Ureter (tissue), 1 donor: Measurements from ENCODE around the gene PDS5B. TPM values are rescaled to one million over a fixed set of nuclear protein-coding genes. Genes with fewer than 3 reads are reported as not detected.
"Not testable (repeated sequence)": the region's sequence is repeated elsewhere in the genome, so short reads cannot be mapped to it uniquely, and the experiment has no call there.

Experiments
- DNase-seq: peaks from one replicate; pipeline ENCODE4 v3.0.0-alpha.2; 2020; ENCODE audit warnings: low spot score
- total RNA-seq: library from RNA; stranded (reverse); gene quantifications from one replicate; pipeline ENCODE4 v1.2.4, GENCODE V29; 2023
- donor health status: DM: yes; HTN: yes; CAD: no.

Gene PDS5B
- total RNA-seq, 1 donor from 2014 or later = 53.3 TPM

DNA sequence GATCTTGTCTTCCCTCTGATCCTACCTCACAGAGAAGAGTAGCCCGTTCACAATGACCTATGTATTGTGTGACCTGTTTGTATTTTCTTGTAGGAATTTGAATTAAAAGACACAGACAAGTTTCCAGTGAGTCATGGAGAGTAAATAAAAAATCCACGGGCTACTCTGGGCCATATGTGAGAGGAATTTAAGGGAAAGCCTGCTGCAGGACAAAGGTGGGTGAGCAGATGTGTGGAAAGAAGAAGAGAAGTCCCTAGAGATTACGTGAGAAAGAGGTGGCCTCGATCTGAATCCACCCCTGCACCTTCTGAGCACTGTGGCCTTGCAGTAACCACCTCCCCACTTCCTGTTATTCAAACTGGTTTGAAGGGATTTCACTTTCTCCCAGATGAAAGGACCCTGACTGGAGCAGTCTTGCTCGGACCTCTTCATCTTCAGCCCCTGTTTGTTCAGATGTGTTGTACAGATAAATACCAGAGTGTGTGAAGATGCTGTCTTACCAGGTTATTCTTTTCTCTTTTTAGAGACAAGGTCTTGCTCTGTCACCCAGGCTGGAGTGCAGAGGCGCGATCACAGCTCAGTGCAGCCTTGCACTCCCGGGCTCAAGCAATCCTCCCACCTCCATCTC is 205.4 kb downstream of the PDS5B start:
- DNase-seq = no peak

DNA sequence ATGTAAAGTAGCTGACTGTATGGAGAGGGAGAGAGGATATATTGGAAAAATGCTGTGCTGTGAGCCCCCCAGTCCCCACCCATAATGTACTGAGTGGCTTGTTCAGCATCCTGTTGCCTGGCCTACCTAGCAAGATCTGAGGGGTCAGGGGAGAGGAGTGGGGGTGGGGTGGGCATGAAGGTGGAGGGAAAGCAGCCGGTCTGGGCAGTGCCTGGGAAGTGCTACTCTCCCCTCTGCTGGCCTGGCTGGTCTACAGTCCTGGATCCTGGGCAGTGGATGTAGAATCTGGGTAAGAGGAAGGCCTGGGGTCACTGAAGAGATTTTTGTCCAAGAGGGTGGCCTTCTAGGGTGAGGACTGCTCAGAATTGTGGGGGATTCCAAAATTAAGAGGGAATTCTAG is 210.5 kb downstream of the PDS5B start:
- DNase-seq = no peak

DNA sequence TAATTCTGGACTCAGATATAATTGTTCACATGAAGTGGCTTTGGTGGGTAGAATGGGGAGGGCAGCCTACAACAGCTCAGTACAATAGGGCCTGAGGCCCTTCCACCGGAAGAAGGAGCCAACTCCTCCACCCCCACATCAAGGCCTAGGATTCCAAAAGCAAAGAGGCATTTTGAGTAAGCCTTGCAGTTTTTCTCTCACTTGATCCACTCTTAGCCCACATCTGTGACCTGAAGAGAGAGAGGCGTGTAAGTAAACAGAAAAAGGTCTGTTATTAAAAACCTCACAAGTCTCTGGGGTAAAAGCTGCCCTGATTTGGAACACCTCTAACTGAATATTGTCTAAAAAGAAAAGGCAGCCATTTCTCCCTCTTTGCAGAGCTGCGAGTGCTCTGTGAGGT is 215.9 kb downstream of the PDS5B start:
- DNase-seq = no peak

DNA sequence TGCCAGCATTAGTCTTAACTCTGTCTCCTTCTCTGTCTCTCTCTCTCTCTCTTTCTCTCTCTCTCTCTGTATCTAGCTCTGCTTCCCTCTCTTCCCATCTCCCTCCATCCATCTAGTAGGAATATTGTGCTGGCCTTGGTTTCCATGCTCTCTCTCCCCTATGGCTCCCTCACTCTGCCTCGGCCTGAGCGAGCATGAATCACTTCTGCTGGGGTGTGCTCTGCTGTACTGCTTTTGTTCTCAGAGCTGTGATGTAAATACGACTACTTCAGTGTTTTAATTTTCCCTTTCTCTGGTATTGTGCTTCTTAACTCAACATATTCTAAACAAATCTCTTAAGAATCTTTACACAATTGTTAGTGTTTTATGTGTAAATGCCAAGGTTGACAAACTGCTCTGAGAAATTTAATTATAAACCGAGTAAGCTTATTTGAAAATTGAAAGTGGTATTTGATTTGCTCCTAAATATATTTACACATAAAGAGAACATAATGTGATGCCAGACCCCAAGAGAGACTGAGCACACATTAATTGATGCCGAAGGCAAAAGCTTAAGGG is 218.5 kb downstream of the PDS5B start:
- no peak for DNase-seq

DNA sequence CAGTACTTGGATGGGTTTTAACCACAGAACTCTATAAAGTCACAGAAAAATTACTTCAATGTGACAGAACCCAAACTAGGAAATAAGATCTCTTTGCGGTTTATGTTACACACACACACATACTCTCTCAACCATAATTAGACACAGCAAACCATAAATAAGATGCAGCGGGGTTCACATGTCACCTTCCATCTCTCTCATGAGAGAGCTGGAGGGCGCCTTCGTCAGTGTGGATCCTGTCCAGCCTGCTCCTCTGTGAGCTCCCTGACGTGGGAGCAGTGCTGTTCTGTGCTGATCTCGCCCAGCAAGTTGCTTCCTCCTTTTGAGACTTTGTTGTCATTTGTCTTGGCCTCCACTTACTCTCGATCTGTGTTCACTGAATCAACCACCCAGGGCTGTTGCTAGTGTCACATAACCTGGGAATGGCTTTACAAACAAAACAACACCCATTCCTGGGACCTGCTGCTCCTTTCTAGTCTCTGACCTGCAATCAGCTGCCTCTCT is 225.1 kb downstream of the PDS5B start:
- DNase-seq = no peak

DNA sequence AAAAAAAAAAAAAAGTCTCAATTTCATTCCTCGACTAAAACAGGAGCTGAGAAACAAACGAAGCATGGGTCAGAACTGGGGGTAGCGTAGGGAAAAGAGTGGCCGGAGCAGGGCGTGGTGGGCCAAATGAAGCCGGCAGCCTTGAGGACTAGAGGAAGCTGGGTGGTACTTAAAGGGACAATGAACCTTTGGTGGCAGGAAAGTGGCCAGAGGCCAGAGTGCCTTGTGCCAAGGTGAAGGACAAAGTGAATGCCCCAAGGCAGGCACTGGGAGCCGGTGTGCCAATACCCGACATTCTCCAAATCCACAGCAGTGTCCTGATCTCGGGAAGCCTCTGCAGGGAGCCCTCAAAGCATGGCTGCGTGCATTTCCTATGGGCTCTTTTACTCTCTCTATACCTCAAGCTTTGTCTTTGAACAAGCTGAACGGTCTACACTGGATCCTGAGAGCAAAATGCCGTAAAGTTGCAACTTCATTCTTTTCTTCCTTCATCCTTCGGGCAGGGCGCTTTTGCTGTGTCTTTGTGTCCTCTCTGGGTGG is 235.0 kb downstream of the PDS5B start:
- DNase-seq = no peak

DNA sequence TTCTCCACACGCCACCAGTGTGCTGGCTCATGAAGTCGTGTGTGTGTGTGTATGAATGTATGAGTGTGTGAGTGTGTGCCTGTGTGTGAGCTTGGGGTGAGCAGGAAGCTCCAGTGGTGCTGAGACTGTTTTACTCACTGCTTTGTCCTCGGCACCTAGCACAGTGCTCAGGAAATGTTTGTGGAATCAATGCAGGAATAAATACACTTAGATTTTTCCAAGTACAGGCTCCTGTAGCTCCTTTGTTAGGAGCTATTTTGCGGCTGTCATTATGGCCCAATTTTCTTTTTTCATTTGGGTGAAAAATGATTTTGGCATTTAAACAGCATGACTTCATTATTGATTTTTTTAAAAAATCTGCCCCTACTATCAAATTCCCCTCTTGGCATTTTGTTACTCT is 236.5 kb downstream of the PDS5B start:
- DNase-seq = no peak

DNA sequence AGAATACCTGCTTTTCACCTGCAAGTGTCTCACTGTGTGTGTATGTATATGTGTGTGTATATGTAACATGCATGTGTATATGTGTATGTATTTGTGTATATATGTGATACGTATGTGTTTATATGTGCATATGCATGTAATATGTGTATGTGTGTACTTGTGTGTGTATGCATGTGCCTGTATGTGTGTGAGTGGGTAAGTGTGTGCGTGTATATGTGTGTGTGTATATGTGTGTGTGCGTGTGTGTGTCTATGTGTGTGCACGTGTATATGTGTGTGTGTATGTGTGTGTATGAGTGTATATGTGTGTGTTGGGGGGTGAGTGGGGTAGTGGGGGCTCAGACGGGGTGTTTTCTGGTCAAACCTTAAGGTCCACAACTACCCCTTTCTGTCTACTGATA is 237.3 kb downstream of the PDS5B start:
- no peak for DNase-seq

GRCh38 chr13:32824061-32824460 is 237.8 kb downstream of the PDS5B start:
- DNase-seq = no peak

GRCh38 chr13:32824675-32825074 is 238.4 kb downstream of the PDS5B start:
- no peak for DNase-seq

GRCh38 chr13:32825481-32825880 is 239.2 kb downstream of the PDS5B start:
- DNase-seq = no peak

DNA sequence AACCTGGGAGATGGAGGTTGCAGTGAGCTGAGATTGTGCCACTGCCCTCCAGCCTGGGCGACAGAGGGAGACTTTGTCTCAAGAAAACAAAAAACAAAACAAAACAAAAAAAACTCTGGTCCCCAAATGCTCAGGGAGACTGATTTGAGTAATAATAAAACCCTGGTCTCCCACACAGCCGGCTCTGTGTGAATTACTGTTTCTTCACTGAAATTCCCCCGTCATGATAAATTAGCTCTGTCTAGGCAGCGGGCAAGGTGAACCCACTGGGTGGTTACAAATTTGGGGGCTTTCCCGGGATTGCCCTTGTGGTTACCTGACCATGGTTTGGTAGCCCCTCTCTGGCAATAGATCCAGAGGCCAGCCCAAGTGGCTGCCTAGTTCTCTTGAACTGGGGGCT is 240.1 kb downstream of the PDS5B start:
- DNase-seq = not testable (repeated sequence)

Other genes starting within 250 kb of the PDS5B start
- 15.0 TPM for gene N4BP2L1, start 158.3 kb upstream of the PDS5B start, total RNA-seq
- 245 TPM for gene N4BP2L2, start 47.7 kb upstream of the PDS5B start, total RNA-seq